Fibroblast of the conjunctiva (primary cell): ENCODE results near the gene BARHL1.

Experiments used
- DNase-seq: peaks from one replicate; pipeline ENCODE4 v3.0.0-alpha.2; 2010; ENCODE audit warnings: low read depth

BARHL1 gene

DNA sequence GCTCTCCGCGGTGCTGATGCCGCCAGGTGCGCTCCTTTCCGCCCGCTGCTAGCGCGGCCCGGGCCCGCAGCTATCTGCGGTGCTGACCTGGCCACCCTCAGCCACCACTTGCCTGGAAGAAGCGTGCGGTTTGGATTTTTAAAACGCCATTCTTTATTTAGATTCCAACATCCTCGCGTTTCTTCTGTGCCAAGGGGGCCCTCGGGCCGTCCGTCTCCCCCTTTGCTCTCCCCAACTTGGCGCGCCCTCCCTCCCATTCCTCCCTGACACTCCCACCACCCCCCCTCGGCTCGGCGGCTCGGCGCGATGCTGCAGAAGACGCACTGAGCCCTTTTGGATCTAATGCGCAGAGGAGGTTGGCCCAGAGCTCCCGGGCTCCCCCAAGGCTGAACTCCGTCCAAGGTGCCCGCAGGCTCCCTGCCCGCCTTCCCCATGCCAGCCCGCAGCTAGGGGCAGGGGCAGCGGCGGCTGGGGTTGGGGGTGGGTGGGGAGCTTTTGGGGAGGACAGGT is at the start of gene BARHL1:
Gene BARHL1 (plus strand): TSS at position 331 of the 510 bp plus-strand sequence. CDS start 192 bp downstream, outside the sequence.
- no peak for DNase-seq

DNA sequence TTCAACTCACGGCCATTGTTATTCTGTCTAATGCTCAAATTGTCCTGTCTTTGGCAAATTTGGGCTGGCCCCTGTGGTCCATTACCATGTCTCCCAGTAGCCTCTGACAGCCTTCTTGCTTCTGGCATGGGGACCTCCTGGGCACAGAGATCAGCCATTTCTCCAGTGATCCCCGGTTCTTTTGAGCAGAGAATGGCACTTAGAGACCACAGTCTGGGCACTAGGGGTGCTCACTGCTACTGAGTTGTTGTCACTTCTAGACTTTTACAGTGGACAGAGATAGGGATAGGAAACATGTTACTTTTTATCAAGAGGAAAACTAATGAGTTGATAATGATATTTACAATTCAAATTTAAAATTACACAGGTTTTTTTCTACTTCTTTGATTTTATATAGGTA is 47.6 kb upstream of the BARHL1 start:
- no peak for DNase-seq

DNA sequence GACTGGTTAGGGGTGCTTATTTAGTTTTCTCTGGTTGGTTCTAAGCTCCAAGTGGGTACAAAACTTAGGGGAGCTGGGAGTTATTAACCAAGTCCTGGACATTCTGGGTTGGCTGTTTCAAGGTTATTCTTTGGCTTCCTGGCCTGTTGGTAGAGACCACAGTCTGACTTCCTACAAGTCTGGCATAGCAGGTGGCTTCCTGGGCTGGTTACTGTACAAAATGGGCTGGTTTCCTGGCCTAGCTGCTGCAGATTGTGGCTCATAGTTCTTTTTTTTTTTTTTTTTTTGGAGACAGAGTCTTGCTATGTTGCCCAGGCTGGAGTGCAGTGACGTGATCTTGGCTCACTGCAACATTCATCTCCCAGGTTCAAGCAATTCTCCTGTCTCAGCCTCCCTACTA is 46.3 kb upstream of the BARHL1 start:
- no peak for DNase-seq

DNA sequence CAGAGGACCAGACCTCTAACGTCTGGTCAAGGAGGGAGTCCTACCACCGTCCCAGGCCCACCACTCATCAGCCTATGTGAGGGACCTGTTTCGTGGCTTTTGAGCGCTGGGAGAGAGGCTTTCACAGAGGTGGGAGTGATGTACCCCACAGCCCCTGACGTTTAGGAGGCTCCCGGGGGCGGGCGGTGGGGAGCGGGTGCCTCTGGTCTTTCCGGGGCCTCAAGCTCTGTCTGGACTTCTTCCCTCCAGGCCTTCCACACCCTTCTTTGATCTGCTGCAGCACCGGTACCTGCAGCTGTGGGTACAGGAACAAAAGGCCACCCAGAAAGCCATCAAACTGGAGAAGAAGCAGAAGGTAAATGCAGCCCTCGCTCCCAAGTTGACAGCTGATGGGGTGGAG is 45.1 kb upstream of the BARHL1 start:
- DNase-seq: no peak

DNA sequence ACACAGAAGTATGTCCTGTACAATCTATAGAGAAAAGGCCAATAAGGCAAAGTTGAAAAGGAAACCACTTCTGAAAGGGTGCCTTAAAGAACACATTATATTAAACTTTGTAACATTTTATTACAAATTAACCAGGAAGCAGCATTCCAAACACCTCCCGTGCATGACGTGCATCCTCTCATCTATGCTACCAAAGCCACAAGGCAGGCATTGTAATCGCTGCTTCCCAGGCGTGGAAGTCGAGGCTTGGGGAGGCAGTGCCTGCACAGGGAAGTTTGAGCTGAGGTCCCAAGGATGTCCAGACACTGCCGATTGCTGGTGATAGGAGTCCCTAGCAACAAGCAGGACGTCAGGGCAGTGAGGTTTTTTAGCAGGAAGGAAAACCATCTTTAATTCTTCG is 44.3 kb upstream of the BARHL1 start:
- DNase-seq: no peak

DNA sequence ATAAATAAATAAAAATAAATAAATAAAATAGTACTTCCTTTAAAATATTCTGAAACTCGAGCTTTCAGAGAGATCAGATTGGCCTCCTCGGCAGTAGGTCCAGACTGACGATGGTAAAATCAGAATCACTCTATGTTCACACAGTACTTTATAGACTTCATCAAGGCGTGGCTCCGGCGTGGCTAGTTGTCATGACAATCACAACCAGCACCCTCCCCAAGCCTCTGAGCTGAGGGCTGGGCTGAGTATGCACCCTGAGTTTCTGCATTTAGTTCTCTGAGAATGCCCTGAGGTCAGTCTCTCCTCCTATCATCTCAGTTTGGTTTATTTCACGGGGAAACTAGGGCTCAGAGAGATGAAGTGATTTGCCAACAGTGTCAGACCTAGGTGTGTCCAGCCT is 43.3 kb upstream of the BARHL1 start:
- no peak for DNase-seq

DNA sequence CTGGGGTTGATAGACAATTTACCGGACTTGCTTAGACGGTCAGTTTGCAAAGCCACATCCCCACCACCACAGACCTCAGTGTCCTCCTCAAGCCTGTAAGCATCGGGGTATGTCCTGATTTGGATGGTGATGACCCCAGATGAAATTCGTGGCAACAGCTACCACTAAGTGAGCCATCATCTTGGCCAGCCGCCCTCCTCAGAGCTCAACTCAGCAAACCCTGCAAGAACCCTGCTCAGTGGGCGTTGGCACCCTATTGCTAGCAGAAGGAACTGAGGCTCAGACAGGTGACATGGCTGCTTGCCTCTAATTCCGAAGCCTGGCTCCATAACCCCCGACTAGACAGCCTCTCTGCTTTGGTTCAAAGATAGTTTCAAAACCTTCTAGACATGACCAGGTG is 41.4 kb upstream of the BARHL1 start:
- DNase-seq: no peak

DNA sequence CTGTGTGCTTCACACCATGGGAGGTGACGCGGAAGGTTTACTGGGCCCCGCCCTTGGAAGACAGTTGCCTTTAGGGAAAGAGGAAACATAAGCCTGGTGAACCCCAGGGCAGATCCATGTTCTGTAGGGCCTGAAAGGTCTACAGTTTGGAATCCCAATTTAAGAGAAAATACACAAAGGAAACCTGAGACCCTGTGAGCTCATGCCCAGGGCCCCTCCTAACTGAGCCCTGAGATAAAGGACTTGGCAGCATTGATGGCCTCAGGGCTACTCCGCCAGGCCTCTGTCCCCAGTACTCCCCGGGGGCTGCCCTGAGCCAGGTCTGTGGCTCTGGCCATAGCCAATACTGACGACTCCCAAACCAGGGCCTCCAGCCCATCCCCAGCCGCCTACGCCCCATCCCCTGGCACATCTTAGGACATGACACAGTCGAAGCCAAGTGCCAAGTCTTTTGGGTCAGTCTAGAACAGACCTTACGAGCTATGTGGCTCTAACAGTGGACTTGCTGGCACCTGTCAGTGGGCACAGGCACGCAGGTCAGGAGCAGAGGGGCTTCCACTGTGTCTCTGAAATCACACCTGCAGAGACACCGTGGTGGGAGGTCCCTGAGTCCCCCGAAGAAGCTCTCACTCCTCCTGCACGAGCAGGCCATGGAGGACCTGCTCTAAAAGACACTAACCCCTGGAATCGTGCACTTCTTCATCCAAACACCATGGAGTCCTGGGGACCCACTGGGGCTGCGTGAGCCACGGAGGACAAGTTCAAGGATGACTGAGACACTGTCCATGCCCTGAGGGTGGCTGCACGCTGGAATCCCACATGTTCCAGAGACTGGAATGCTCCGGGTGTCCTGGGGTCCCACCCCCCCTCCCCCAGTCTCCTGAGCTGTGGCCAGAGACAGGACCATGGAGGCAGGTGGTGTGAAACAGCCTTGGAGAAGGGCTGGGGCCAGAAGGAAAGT is 40.3 kb upstream of the BARHL1 start:
- no peak for DNase-seq

DNA sequence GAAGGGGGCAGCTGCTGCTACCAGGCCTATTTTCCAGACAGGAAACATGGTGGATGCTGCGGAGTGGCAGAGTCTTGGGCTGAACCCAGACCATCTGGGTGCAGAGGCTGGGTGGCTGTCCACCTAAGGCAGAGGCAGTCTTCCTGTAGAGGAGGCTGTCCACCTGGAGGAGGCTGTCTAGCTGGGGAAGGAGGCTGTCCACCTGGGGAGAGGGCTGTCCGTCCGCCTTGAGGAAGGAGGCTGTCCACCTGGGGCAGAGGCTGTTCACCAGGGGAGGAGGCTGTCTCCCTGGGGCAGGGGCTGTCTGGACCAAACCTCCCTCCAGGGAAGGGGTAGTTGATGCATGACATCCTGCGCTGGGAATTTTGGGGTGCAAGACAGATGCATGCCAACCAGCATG is 39.2 kb upstream of the BARHL1 start:
- no peak for DNase-seq

DNA sequence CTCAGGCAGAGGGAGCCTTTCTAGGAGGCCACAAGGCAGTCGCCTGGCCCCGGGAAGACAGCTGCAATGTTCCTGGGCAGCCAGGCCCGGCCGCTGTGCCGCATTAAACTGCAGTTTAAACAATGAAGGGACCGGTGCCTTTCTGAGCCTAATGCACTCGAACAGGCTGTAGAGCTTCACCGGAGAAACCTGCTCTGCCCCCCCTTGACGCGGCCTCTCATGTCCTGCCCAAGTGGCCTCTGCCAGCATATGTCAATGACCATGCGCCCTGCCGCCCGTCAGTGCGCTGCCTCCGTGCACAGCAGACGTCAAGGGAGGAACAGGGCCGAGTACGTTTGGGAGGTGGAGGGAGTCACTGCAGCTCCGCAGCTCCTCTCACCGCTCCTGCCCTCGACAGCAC is 38.4 kb upstream of the BARHL1 start:
- no peak for DNase-seq

DNA sequence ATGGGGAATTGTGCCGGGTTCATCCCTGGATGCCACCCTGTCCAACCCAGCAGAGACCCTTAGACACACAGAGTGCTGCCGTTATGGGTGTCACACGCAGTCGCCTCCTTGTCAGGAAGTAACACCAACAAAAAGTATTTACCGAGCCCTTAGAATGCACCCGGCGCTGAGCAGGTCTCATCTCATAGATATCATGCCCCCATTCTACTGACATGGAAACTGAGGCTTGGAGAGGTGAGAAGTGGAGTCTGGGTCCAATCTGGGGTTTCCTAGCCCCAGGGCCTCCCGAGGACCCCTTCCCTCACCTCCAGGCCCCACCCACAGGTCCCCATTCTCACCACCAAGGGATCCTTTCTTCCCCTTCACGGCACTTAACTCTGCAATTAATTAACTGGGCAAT is 36.8 kb upstream of the BARHL1 start:
- DNase-seq: no peak

DNA sequence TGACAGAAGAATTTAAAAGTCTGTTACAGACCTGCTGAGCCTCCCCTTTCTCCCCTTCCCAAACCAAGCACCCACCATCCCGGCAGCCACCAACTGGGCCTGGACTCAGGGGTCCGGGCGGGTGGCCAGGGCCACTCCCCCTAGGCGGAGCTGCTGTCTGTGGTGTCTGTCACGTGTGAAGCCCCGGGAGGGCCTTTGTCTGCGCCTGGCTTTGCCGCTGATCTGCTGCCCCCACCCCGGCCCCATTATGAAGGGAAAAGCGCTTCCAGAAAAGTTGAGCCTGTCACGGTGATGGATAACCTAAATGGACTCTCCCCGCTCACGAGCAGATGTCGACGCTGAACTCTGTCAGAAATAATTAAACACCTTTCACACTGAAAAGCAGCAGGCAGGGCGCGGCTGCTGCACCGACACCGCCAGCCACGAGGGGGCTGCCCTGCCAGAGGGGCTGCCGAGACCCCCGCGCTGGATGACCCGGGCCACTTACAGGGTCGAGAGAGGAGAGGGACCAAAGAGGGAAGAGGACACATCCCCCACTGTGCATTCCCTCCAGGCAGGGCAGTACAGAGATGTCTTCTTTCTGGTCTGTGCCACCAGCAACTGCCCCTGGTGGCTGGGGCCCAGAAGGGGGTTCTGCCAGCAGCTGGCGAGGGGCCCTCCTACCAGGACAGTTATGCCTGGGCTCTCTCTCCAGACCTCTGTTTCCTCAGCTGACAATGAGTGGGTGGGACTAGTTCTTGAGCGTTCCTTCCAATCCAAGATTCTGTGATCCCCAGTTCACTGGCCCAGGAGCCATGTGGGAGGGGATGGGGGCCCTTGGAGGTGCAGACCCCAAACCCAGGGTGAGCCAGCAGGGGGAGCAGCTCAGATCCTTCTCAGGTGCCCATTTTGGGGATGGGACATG is 36.0 kb upstream of the BARHL1 start:
- DNase-seq: no peak

DNA sequence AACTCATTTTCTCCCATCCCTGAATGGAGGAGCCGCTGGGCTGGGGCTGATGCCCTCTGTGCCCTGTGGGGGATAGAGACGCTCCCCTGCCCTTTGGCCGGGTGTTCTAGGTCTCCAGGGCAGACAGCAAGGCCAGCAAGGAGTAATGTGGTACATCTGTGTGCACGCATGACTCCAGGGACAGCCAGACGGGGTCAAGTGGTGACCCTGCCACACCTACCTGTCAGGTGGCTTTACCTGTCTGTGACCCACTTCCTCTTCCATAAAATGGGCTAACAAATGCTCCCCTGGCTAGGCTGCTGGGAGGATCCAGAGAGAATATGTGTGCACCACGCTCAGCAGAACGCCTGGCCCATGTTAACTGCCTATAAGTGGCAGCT is 35.4 kb upstream of the BARHL1 start:
- DNase-seq: no peak

DNA sequence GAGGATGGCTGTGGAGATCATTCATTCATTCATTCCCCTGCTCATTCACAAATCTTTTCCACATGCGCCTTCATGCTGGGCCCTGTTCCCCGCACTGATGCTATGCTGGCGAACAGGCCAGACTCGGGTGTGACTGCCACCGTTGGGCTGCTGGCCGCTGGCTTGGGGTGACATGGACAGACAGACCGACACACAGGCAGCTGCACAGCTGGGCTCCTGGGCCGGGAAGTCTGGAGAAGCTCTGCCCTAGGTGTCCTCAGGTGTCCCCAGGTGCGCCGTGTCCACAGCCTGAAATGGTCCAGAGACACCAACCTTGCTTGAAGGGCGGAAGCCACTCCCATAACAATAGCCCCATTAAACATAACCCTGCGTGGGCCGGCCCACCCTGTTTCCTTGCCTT is 35.0 kb upstream of the BARHL1 start:
- DNase-seq: no peak

DNA sequence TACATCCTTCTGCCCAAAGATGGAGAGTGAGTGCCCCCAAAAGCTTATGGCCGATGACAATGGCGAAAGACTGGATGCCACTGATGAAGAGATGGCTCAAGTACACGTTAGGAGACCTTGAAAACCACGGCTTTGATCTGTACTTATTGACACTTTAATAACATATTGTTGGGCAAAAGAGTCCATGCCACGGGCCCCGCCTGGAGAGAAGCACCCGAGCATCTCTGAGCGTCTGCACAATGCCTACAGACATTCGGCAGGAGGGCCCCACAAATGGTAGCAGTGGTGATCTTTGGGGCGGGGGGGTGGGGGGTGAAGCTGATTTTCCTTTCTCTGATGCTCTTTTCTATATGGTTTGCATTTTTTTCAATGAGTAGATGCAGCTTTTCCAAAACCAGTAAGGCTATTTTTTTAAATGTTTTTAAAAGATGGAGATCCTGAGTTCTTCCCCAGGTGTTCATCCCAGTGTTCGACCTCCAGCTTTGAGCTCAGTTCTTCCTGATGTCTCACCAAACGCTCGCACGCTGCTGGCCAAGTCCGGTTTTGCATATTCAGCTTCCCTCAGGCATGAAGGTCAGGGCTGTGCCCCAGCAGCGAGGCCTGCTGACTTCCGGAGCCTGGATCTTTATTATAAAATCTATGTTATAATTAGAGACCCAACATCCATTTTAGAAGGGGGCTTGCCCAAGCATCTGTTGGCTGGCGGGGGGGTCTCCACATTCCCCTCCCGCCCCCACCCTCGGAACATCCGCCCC is 34.3 kb upstream of the BARHL1 start:
- no peak for DNase-seq

DNA sequence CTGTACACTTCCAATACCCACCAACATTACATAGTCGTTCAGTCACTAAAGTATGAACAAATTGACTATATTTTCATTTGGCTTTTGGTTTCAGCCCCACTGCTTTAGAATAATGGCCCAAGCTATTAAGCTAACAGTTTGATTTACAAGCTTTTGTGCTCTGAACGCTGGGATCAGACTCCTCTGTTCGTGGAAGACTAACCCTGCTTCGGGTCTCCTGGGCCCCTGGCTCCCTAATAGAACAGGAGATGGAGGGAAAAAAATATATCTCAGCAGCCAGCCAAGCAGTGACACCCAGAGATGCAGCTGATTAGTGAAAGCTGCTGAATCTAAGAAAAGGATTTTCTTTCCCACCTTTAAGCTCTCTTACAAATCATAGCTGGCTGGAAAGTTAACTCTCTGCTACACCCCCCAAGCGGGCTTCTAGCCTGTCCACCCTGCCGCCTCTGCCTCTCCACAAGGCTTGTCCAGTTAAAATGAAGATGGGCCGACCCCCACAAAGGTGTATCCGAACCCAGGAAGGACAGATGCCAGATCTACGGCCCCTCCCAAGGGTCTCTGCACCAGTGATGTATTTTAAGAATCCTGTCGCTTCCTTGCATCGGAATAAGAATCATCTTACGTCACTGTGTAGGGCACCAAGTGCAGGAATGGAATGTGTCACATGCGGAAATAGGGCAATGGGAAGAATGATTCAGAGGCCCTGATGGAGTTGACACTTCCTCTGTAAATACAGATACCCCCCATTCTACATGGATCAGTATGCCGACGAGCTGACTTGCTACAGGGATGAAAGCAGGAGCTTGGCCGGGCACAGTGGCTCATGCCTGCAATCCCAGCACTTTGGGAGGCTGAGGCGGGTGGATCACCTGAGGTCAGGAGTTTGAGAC is 33.4 kb upstream of the BARHL1 start:
- DNase-seq: no peak

DNA sequence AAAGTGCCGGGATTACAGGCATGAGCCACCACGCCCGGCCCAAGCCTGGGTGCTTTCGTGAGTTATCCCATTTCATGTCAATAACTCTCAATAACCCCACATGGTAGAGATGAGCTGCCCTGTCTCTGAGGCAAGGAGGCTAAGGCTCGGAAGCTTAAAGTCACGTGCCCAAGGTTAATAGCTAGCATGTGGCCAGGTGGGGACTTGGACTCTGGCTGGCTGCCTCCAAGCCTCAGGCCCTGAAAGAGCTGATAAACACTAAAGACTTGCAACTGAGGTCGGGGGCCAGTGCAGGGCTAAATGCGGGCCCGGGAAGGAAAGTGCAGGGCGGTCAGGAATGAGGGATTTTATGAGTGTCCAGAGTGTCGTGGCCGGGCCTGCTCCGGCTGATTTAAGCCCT is 30.9 kb upstream of the BARHL1 start:
- no peak for DNase-seq

DNA sequence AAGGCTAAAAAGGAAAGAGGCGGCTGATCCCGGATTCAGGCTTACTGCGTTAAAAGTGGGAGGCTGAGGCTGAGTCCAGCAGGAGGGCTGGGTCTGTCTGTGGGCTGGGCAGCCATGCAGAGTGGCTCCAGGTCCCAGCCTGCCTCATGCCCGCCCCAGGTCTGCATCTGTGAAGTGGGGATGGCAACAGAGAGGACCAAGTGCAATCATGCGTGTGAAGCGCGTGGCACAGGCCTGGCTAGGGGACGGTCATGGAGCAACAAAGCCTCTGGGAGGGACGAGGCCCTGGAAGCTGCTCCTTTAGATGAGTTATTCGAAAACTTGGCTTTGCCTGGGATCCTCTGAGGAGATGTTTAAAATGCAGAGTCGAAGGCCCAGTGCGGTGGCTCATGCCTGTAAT is 30.4 kb upstream of the BARHL1 start:
- no peak for DNase-seq

DNA sequence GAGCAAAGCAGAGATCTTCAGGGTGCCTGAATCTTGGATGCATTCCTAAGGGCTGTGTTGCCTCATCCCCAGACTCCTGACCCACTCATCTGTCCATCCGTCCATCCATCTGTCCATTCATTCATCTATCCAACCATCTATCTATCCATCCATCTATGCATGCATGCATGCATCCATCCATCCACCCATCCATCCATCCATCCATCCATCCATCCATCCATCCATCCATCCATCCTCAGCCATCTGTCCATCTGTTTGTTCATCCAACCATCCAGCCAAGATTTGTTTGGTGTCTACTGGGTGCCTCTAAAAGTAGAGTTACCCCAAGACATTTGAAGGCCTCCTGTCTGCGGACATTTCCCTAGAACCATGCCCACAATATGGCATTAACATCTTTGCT is 27.7 kb upstream of the BARHL1 start:
- DNase-seq: no peak

DNA sequence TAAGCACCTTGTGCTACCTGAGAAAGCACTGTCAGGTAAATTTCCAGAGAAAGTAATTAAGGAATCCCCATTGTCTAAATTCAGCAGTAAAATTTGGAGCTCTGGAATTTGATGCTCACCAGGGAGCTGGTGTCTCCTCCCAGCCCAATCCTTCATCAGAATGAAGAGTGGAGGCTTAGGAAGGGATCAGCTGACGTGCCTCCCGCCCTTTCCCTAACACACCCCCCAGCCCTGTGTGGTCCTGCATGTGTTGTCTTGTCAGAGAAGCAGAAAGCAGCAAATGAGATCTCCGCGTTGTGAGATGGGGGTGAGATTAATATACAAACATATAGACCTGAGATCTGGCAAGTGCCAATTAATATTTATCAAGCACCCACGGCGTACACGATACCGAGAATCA is 26.9 kb upstream of the BARHL1 start:
- no peak for DNase-seq

DNA sequence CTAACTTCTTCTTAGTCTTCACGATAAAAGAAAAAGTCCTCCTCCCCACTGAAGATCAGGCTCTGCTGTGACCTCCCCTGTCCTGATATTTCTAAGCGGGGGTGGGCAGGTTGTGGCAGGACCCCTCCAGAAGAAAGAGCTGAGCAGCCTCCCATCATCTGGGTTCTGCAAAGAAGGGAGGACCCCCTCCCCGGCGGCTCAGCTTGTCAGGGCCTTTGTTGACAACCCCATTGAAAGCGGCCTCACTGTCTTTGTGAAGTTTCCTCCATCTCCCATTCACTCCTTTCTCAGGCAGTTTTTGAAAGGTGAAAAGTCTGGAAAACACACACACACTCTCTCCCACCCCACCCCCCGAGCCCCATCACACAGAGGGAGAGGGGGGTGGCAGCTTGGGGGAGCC is 26.2 kb upstream of the BARHL1 start:
- no peak for DNase-seq
